Lower lobe of right lung (tissue), 2 donors: Measurements from ENCODE around the gene COA3. TPM values are rescaled to one million over a fixed set of nuclear protein-coding genes. Genes with fewer than 3 reads are reported as not detected.
A peak's percentile ranks its signal among the peaks of the same experiment; 100 is the strongest.

ENCODE experiments used
- ATAC-seq, 2 donors: fragments of 200-7000 bp; cut with Tn5 transposase; one replicate each; pipeline ENCODE4 v1.9.1; 2020 to 2022; ENCODE audit warnings: mild to moderate bottlenecking in 2 of 2, moderate library complexity in 2 of 2
- DNase-seq: peaks from one replicate; pipeline ENCODE4 v3.0.0-alpha.2; 2020
- H3K27ac ChIP-seq: fragments of 200-600 bp; one replicate; pipeline ENCODE4 v1.8.0; 2022
- H3K27me3 ChIP-seq: fragments of 200-600 bp; one replicate; pipeline ENCODE4 v1.8.0; 2022; ENCODE audit warnings: low read depth
- H3K36me3 ChIP-seq: fragments of 200-600 bp; one replicate; pipeline ENCODE4 v1.8.0; 2022; ENCODE audit warnings: mild to moderate bottlenecking
- H3K4me1 ChIP-seq: fragments of 200-600 bp; one replicate; pipeline ENCODE4 v1.8.0; 2022
- H3K4me3 ChIP-seq: fragments of 200-600 bp; one replicate; pipeline ENCODE4 v1.8.0; 2022; ENCODE audit warnings: mild to moderate bottlenecking
- H3K9me3 ChIP-seq: fragments of 200-600 bp; one replicate; pipeline ENCODE4 v1.8.0; 2022
- CTCF ChIP-seq: fragments of 200-600 bp; IDR thresholded peaks from one replicate; pipeline ENCODE4 v1.8.0; 2022; ENCODE audit warnings: antibody characterized with exemption, mild to moderate bottlenecking
- intact Hi-C: fragments of 100-400 bp; cut with DNase I; formaldehyde crosslinking; loops from one replicate; pipeline ENCODE4 v1.11.0; 2022
- microRNA-seq: library from miRNA; unstranded; fragments of <30 nt; microRNA quantifications from one replicate; pipeline ENCODE4 v1.2.0, GENCODE V29; 2020; ENCODE audit warnings: borderline number of aligned reads
- total RNA-seq: library from RNA; stranded (reverse); fragmentation: NEBNext Ultra II Directional; extraction: Animal tissue kit (Norgen Biotek cat#: 25700); gene quantifications from one replicate; pipeline ENCODE4 v1.2.1, GENCODE V29; 2021
- donor health status: DM: no; HTN: yes; CAD: no; lungs with severe emphysema.

The COA3 gene
- total RNA-seq, 1 donor from 2014 or later = 54.5 TPM

GRCh38 chr17:42750739-42751344 is 47.7 kb downstream of the COA3 start:
- intact Hi-C loops = no loop called here
- Histone ChIP-seq H3K9me3 (no peaks in the 10 kb centered on the region), H3K4me3 (no peak overlapping the region), H3K27ac (peak overlapping the region; percentile 19), H3K36me3 (no peaks in the 10 kb centered on the region), H3K27me3 (no peaks in the 10 kb centered on the region), H3K4me1 (peaks cover 26% of the 10 kb centered on the region)
- ATAC-seq (peak in 1 of 2 donors; percentile 68), DNase-seq (no peak)
- no peak for TF ChIP-seq CTCF

- intact Hi-C loops = no loop called here
- peaks cover 33% of the 10 kb centered on the region for H3K4me1 ChIP-seq
- peak overlapping the region; percentile 19 for H3K27ac ChIP-seq
- TF ChIP-seq CTCF = no peak
- DNase-seq (no peak), ATAC-seq (no peak)
- no peaks in the 10 kb centered on the region for H3K36me3 ChIP-seq
- H3K27me3 ChIP-seq = no peaks in the 10 kb centered on the region
- no peak overlapping the region for H3K4me3 ChIP-seq
- no peaks in the 10 kb centered on the region for H3K9me3 ChIP-seq
Measured at GRCh38 chr17:42748908-42749798, 49.4 kb downstream of the COA3 start.

GRCh38 chr17:42748202-42748907 is 50.1 kb downstream of the COA3 start:
- Histone ChIP-seq H3K4me3 (no peak overlapping the region), H3K27ac (peak overlapping the region; percentile 42), H3K27me3 (no peaks in the 10 kb centered on the region), H3K9me3 (no peaks in the 10 kb centered on the region), H3K36me3 (no peaks in the 10 kb centered on the region), H3K4me1 (peaks cover 41% of the 10 kb centered on the region)
- DNase-seq (no peak), ATAC-seq (no peak)
- TF ChIP-seq CTCF = no peak
- intact Hi-C loops = no loop called here

Small RNA genes within 50 kb of the gene (microRNA-seq; reads per million reads assigned to microRNA genes)
- gene MIR6781 = not detected

Other genes with a start within 250 kb of the COA3 start
- 2.2 TPM for gene HSD17B1, start 245.8 kb downstream of the COA3 start, total RNA-seq
- 65.8 TPM for gene COASY, start 236.6 kb downstream of the COA3 start, total RNA-seq
- 70.5 TPM for gene MLX, start 231.6 kb downstream of the COA3 start, total RNA-seq
- gene PSMC3IP, start 221.0 kb downstream of the COA3 start, total RNA-seq = 4.8 TPM
- gene RETREG3, start 189.3 kb downstream of the COA3 start, total RNA-seq = 70.7 TPM
- gene TUBG1, start 189.0 kb downstream of the COA3 start, total RNA-seq = 30.3 TPM
- gene TUBG2, start 139.4 kb downstream of the COA3 start, total RNA-seq = 16.8 TPM
- gene PLEKHH3, start 121.7 kb downstream of the COA3 start, total RNA-seq = 18.3 TPM
- gene CCR10, start 116.9 kb downstream of the COA3 start, total RNA-seq = 1.4 TPM
- 9.0 TPM for gene CNTNAP1, start 116.2 kb downstream of the COA3 start, total RNA-seq
- 56.2 TPM for gene EZH1, start 53.7 kb downstream of the COA3 start, total RNA-seq
- gene RAMP2, start 37.5 kb downstream of the COA3 start, total RNA-seq = 127 TPM
- 42.1 TPM for gene VPS25, start 25.3 kb downstream of the COA3 start, total RNA-seq
- 0.47 TPM for gene WNK4, start 18.1 kb downstream of the COA3 start, total RNA-seq
- 1.6 TPM for gene CNTD1, start 157 bp upstream of the COA3 start, total RNA-seq
- 65.3 TPM for gene BECN1, start 25.6 kb upstream of the COA3 start, total RNA-seq
- 81.6 TPM for gene PSME3, start 34.7 kb upstream of the COA3 start, total RNA-seq
- gene AOC2, start 45.9 kb upstream of the COA3 start, total RNA-seq = 2.1 TPM
- 160 TPM for gene AOC3, start 52.5 kb upstream of the COA3 start, total RNA-seq
- not detected for gene G6PC1, start 102.1 kb upstream of the COA3 start, total RNA-seq
- gene AARSD1, start 165.8 kb upstream of the COA3 start, total RNA-seq = 25.2 TPM
- 0.27 TPM for gene PTGES3L, start 181.4 kb upstream of the COA3 start, total RNA-seq
- 17.1 TPM for gene RUNDC1, start 181.9 kb upstream of the COA3 start, total RNA-seq
- gene RPL27, start 199.7 kb upstream of the COA3 start, total RNA-seq = 810 TPM
- 61.5 TPM for gene IFI35, start 208.1 kb upstream of the COA3 start, total RNA-seq
- 382 TPM for gene VAT1, start 223.7 kb upstream of the COA3 start, total RNA-seq
- 0.53 TPM for gene RND2, start 226.5 kb upstream of the COA3 start, total RNA-seq